HG03469 (cell line): ENCODE results near the gene EIF1.
"Not testable (repeated sequence)": the region's sequence is repeated elsewhere in the genome, so short reads cannot be mapped to it uniquely, and the experiment has no call there.

Experiments
- ATAC-seq: cut with Tn5 transposase; IDR thresholded peaks from one replicate; pipeline ENCODE4 v1.9.1; 2021; ENCODE audit warnings: mild to moderate bottlenecking, moderate library complexity, moderate number of reproducible peaks; ENCODE audit not compliant: unreplicated experiment

EIF1 gene

GRCh38 chr17:41688641-41689496 lies at the start of gene EIF1:
Gene EIF1 (plus strand): TSS chr17:41688885. CDS start chr17:41689039, 154 bp downstream.
- ATAC-seq, result peak; percentile 52

DNA sequence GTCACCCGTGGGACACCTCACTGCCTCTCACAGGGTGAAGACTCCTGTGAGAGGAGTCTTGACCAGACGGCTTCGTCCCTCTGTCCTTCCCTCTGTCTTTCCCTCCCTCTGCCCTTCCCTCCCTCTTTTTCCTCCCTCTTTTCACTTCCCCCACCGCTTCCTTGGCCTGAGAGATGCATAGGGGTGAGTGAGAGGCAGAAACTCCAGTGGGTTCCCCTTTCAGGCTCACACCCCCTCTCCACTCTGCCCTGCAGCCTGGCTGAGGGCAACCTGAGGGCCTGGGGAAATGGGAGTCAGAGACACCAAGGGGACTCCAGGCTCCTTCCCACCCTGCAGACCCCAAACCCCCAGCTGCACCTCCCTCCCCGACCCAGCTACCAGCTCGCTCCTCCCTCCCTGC lies 49.7 kb upstream of the EIF1 start:
- ATAC-seq, result no peak

- ATAC-seq, result no peak
These were observed 48.9 kb upstream of the EIF1 start for GRCh38 chr17:41639492-41640473.

GRCh38 chr17:41640596-41640995 lies 48.1 kb upstream of the EIF1 start:
- ATAC-seq, result not testable (repeated sequence)

DNA sequence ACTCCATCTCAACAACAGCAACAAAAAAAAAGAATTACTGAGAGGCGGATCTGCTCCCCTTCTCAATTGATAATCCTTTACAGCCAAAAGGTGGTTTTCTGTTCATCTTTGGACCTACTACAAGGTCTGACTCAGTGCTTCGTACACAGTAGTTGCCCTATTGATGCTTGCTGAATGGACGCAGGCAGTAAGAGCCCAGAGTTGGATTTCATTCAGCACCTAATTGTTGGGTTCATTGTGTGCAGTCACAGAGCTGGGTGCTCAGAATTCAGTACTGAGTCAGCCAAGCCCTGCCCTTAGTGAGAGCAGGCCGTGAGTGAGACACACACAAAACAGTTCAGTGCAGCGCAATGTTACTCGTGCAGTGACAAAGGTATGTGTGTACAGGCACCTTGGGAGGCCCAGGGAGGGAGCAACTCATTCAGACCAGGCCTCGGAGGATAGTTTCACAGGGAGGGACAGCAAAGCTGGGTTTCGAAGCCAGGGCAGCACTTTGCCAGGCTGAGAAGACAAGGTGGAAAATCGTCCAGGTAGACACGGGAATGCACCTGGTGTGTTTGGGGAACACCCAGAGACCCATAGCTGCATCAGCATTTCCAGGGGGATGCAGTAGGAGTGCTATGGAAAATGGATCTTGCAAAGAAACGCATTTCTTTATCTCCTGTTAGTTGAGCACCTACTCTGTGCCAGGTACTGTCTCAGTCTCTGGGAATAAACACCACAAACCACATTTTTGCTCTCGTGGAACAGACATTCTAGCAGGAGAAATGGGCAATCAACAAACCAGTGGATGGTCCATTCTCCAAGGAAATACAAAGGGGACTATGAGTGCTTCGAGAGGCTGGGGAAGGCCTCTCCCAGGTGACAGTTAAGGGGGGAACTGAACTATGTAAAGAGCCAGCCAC lies 46.2 kb upstream of the EIF1 start:
- no peak for ATAC-seq

- ATAC-seq, result no peak
These were observed 41.5 kb upstream of the EIF1 start for GRCh38 chr17:41647038-41647813.

DNA sequence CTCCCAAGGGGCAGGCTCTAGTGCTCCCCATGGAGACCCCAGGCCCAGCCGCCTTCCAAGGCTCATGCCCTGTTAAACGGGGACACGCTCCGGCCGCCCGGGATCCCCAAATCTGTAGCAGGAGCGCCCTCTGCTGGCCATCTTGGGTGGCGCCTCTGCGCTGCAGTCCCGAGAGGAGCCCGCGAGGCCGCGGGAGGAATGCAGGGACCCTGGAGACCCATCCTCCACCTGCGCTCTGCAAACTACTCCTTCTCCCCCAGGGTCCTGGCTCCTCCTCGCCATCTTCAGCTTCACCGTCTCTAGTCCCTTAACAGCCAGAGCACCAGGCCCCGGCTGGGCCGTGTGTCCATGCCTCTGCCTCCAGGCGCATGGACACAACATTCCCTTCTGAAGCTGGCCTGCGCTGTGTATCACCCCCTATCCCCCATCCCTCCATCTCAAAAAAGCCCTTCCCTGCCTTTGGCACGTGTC lies 40.7 kb upstream of the EIF1 start:
- ATAC-seq, result no peak

- no peak for ATAC-seq
These were observed 40.1 kb upstream of the EIF1 start for GRCh38 chr17:41648411-41649195.

DNA sequence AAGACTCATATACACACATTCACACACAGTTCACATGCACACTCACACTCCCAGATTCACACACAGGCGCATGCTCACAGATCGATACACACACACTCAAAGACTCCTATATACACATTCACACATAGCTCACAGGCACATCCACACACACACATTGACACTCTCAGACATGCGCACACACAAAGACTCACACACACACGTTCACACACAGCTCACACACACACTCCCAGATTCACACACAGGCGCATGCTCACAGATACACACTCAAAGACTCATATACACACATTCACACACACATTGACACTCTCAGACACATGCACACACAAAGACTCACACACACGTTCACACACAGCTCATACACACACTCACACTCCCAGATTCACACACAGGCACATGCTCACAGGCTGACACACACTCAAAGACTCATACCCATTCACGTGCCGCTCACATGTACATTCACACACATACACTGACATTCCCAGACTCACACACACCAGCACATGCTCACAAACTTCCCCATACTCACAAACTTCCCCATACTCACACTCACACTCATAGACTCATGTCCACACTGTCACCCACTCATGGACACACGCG lies 38.7 kb upstream of the EIF1 start:
- no peak for ATAC-seq

DNA sequence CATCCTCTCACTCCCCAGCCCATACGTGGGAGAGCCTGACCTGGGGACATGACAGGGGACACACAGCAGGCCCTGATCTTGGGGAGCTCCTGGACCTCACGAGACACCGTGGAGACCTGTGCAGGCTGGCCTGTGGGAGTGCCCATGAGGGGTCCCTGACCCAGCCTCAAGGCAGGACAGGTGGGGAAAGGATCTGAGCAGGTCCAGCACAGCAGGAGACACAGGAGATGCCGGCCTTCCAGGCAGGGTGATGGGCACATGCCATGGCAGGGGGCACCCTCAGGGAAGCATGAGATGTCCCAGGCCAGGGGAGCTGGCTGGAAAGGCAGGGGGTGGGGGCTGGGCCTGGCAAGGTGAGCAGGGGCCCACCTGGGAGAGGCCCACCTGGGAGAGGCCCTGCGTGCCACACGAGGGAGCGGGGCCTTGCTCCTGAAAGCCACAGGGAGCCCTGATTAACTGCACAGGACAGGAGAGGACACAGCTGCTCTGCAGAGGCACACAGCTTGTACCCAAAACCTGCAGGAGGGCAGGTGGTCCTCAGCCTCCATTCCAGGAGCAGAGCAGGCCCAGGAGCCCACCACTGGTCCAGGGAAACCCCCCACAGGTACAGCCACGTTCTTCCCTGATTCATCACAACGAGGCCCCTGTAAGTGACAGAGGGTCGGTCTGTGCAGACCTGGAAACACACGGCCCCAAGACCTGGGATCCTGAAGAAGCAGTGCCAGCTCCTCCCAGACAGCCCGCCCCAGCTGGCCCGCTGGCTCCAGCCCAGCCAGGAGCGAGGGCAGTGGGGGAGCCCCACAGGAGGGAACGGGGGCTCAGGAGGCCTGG lies 37.7 kb upstream of the EIF1 start:
- ATAC-seq, result no peak

DNA sequence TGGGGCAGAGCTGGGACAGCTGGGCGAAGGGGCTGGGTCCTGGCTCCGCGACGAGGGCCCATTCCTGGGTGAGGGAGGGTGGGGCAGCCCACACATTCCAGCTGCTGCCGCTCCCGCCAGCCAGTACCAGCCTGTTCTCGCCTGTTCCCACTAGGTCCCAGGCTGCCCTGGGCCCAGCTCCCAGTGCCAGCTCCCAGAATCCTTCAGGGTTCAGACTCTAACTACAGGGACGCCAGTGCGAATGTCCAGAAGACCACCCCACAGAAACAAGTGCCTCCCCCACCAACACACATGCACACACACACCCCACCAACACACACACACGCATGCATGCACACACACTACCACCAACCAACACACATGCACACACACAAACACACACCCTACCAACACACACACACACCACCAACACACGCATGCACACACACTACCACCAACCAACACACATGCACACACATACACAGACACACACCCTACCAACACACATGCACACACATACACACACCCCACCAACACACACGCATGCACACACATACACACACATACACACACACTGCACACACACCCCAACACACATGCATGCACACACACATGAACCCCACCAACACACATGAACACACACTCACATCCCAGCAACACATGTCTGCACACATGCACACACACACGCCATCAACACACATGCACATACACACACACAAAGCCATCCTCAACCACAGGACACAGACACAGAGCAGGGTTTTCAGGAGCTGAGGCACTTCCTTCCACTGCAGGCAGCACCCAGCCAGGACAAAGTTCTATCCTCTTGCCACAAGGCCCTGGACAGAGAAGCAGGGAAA lies 36.8 kb upstream of the EIF1 start:
- no peak for ATAC-seq

GRCh38 chr17:41652461-41652970 lies 36.2 kb upstream of the EIF1 start:
- ATAC-seq, result no peak

GRCh38 chr17:41653421-41653820 lies 35.3 kb upstream of the EIF1 start:
- no peak for ATAC-seq

GRCh38 chr17:41653892-41654677 lies 34.6 kb upstream of the EIF1 start:
- ATAC-seq, result no peak

DNA sequence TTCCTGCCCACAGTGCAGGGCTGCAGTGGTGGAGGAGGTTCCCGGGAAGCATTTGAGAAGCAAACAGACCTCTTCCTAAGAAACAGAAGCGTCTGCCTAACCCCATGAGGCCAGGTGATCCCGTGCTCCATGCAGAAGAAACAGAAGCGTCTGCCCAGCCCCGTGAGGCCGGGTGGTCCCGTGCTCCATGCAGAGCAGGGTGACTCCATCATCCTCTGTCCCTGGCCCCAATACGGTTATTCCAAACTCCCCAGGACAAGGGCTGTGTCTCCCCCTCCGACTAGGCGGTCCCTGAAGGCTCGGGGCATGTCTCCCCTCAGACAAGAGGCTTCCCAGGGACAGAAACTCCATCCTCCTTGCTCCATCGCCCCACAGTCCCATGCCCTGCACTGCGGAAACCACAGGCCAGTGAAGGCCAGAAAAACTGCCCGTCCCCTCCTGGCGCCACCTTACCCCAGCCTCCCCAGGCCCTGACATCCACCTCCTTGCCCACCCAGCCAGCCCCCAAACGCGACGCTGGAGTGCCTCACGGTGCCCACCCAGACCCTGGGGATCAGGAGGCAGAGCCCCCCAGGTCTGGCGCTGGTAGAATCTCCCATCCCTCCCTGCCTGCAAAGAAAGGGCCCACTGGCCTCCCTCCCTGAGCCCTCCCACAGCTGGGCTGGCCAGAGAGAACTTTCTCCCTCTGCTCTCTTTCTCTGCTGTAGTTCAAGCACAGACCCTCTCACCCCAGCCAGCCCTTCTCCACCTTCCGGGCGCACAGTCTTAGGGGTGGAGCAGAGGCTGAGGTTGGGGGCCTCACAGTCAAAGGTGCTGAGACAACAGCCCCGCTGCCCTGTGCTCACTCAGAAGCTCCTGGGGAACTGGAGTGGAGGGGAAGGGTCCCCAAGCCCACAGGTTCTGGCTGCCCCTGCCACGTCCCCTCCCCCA lies 33.7 kb upstream of the EIF1 start:
- no peak for ATAC-seq
